GM10248 (cell line): Measurements from ENCODE around the gene C22orf42.
"Not testable (repeated sequence)": the region's sequence is repeated elsewhere in the genome, so short reads cannot be mapped to it uniquely, and the experiment has no call there.

ENCODE experiments used
- CTCF ChIA-PET: fragments of 300-600 bp; sonication (Branson Sonifier 250); formaldehyde crosslinking; extraction: SDS; loops from one replicate; lab custom pipeline; 2021; ENCODE audit warnings: antibody characterized with exemption; lab: Yijun Ruan, JAX
- POLR2A ChIA-PET: fragments of 350-650 bp; sonication (Branson Sonifier 250); formaldehyde crosslinking; extraction: SDS; loops from one replicate; lab custom pipeline; 2020; ENCODE audit warnings: antibody characterized with exemption; lab: Yijun Ruan, JAX
- DNase-seq: peaks from one replicate; pipeline ENCODE4 v3.0.0; 2012; ENCODE audit errors: extremely low spot score
- TF ChIP-seq, protein P1 (sequence below): IDR thresholded peaks from 2 replicates; pipeline ENCODE4 v1.5.1; 2012; ENCODE audit warnings: mild to moderate bottlenecking, low read depth; ENCODE audit errors: extremely low read depth, missing control alignments, control extremely low read depth

Gene C22orf42

GRCh38 chr22:32181043-32181442 is 21.9 kb upstream of the C22orf42 start:
- no peak for DNase-seq
- ChIA-PET POLR2A (no interaction called here), CTCF (interaction anchor here (0.7 to 1.1 kb wide), 2 partner anchors 32 to 85 kb away, joined by 3 to 4 read pairs; no protein-coding TSS in a partner anchor)
- TF ChIP-seq, protein P1, sequence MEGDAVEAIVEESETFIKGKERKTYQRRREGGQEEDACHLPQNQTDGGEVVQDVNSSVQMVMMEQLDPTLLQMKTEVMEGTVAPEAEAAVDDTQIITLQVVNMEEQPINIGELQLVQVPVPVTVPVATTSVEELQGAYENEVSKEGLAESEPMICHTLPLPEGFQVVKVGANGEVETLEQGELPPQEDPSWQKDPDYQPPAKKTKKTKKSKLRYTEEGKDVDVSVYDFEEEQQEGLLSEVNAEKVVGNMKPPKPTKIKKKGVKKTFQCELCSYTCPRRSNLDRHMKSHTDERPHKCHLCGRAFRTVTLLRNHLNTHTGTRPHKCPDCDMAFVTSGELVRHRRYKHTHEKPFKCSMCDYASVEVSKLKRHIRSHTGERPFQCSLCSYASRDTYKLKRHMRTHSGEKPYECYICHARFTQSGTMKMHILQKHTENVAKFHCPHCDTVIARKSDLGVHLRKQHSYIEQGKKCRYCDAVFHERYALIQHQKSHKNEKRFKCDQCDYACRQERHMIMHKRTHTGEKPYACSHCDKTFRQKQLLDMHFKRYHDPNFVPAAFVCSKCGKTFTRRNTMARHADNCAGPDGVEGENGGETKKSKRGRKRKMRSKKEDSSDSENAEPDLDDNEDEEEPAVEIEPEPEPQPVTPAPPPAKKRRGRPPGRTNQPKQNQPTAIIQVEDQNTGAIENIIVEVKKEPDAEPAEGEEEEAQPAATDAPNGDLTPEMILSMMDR = no peak

DNA sequence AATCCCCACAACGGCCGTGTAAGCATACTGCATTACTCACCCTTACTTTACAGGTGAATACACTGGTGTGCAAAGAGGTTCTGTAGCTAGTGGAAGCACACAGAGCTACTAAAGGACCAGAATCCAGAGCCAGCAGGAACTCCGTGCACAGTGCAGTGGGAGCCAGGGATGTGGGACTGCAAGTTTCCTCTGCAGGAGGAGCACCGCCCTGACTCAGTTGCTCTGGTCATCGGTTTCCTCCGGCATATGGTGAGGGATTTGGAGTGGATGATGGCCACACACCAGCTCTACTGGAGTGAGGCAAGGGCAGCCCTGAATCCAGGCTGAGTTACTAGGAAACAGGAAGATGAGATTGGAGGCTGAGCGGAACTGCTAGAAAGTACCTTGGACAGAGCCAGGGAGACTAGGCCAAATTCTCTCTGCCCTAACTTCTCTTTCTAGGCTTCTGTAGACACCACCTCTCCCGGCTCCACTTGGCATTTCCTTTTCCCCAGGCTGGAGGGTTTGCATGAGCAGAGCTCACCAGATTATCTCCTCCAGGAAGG is 18.2 kb upstream of the C22orf42 start:
- ChIA-PET POLR2A (no interaction called here), CTCF (no interaction called here)
- DNase-seq = no peak
- TF ChIP-seq, protein P1 = no peak

DNA sequence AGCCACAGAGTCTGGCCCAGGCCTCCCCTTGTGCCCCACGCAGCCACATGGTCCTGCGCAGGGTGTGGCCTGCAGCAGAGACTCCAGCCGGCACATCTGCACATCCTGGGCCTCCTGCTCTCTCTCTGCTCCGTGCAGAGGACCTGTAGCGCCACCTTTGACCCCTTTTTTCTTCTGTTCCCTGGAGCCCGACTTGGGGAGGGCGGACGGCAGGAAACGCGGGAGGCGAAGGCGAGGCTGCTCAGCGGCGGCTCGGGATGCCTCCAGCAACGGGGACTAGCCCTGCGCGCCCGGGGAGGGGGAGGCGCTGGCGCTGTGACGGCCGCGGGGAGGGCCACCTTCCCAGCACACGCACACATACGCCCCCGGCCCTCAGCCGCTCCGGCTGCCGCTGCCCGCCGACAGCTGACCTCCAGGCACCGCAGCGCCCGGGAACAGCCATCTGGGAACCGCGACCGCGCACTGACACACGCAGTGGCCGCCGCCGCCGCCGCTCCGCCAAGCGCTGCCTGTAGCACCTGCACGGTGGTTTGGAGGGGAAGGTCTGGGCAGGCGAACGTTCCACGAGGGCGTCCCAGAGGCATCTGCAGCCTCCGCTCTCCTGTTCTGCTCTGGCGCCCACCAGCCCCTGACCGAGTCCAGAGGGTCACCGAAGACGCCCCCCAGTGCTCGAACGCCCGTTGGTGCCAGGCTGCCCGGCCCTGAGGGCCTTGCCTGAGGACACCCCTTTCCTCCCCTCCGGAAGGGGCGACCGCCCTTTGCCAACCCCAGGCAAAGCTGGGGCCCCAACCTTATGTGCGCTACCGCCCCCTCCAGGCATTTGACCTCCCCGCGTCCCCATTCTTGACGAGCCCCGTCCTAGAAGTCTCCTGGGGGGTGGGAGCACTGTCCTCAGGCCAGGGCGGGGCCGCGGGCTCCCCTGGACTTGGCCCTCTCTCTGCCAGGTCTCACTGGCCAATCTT is 16.9 kb upstream of the C22orf42 start:
- TF ChIP-seq, protein P1 = no peak
- DNase-seq = no peak
- CTCF ChIA-PET = no interaction called here
- POLR2A ChIA-PET = no interaction called here

- ChIA-PET POLR2A (no interaction called here), CTCF (interaction anchor here (1.3 kb wide), 1 partner anchor 44 kb away, joined by 3 read pairs; no protein-coding TSS in a partner anchor)
- no peak for DNase-seq
- TF ChIP-seq, protein P1 = no peak
These were observed 16.0 kb upstream of the C22orf42 start for GRCh38 chr22:32175115-32175514.

DNA sequence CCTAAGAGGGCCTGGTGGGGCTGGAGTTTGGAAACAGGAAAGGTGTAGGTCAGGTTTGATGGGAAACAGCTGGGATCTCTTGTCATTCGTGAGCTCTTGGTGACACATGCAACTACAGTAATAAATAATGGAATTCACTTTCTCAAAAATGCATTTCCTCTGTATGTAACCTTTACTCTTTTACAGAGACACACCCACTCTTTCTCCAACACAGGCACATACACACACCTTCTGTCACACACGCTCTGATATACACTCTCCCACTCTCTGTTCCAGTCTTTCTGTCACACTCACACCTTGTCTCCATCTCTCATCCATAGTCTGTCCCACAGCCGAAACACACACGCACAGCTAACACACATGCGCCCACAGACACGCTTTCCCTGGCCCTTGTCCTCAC is 6.6 kb upstream of the C22orf42 start:
- TF ChIP-seq, protein P1 = no peak
- DNase-seq = no peak
- POLR2A ChIA-PET = no interaction called here
- CTCF ChIA-PET = no interaction called here

DNA sequence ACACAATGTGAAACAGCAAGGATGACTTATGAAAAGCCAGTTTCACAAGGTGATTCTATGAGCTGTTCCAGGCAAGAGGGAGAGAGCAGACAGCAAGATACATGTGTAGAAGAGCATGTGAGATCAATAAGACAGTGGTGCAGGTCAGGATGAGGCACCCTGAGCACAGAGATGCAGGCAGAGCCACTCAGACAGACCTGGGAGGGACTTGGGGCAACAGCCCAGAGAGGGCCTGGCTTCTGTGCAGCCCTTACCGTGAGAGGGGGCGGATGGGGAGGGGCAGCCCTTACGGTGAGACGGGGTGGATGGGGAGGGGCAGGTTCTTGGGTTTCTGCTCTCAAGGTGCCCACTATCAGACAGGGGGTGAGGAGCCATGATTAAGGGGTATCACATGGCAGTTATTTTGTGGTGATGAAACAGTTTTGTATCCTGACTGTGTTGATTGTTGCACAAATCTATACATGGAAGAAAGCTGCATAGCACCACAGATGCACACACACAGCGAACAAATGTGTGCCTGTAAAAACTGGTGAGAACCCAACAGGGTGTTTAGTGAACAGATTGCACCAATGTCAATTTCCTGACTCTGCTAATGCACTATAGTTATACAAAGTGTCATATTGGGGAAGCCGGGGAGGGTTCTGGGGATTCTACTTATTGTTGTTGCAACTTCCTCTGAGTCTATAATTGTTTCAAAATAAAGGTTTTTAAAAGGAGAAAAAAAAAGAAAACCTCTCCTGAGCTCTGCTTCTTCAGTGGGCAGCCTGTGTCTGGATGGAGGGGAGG is 5.2 kb upstream of the C22orf42 start:
- no peak for DNase-seq
- ChIA-PET POLR2A (no interaction called here), CTCF (no interaction called here)
- TF ChIP-seq, protein P1 = no peak

DNA sequence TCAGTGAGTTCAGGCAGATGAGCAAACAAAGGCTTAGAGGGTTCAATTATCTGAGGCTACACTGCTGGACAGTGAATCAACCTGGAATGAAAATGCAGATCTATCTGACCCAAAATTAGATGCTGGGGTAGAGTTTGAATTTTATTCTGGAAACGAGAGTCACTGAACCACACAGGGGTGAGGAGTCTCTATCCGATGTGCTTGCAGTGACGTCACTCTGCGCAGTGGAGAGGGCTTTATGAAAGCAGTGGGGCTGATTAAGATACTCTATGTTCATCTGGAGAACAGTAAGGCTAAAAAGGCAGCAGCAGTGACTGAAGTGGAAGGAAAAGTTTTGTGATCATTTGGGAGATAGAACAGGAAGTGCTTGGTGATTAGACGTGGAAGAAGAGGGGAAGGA is 1.3 kb upstream of the C22orf42 start:
- CTCF ChIA-PET, POLR2A ChIA-PET, DNase-seq: not testable (repeated sequence)

GRCh38 chr22:32157632-32158031 is 1.5 kb downstream of the C22orf42 start:
- DNase-seq, POLR2A ChIA-PET, CTCF ChIA-PET: not testable (repeated sequence)

DNA sequence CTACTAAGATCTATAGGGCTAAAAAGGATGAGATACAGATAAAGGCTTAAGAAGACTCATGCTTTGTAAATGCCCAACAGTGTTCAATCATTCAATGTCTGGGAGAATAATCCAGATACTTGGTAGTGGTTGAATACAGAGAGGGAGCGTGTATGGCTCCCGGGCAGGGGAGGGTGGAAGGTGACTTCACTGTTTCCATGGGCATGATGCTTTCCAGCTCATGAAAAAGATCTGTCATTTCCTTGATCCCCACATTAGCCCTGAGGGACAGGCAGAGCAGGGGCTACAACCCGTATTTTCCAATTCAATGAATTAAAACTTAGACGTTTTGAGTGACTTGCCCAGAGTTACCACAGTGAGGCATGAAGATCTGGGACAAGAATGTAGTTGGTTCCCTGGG is 4.4 kb downstream of the C22orf42 start:
- POLR2A ChIA-PET, DNase-seq, CTCF ChIA-PET: not testable (repeated sequence)
